ENCODE results near the gene NR2F1-AS1. TPM values are rescaled to one million over a fixed set of nuclear protein-coding genes. Genes with fewer than 3 reads are reported as not detected.

Gene NR2F1-AS1
- total RNA-seq, 1 donor from 2014 or later: 6.9 TPM

- no peaks in the 10 kb centered on the region for H3K4me1 Mint-ChIP-seq (ENCODE audit: low read depth, unreplicated experiment)
- no peak for TF ChIP-seq CTCF (IDR thresholded peaks at IDR 0.05; ENCODE audit: insufficient read depth, low read depth, low read length)
- no peak for TF ChIP-seq EZH2 (IDR thresholded peaks at IDR 0.05; ENCODE audit: insufficient read depth, low read length)
- H3K27ac Mint-ChIP-seq (ENCODE audit: unreplicated experiment): no peak overlapping the region
- no peak for FAIRE-seq
- no peak for DNase-seq (ENCODE audit: low read depth)
- H3K4me2 ChIP-seq (ENCODE audit: low read length): no peak overlapping the region
- no peaks in the 10 kb centered on the region for H3K27me3 ChIP-seq (ENCODE audit: insufficient read depth, low read length)
- no peak overlapping the region for H3K27ac ChIP-seq (ENCODE audit: low read depth, low read length)
- peaks cover 52% of the 10 kb centered on the region for H3K4me1 ChIP-seq (ENCODE audit: insufficient read depth, low read length)
- peaks cover 54% of the 10 kb centered on the region for H3K27me3 Mint-ChIP-seq (ENCODE audit: low read depth, unreplicated experiment)
- H3K36me3 ChIP-seq (ENCODE audit: insufficient read depth, low read length): peaks cover 7% of the 10 kb centered on the region
- no peaks in the 10 kb centered on the region for H3K9me3 ChIP-seq (ENCODE audit: insufficient read depth, low read depth, low read length)
- no peak overlapping the region for H2AFZ ChIP-seq (ENCODE audit: low read depth, low read length)
- no peak overlapping the region for H3K4me3 ChIP-seq (ENCODE audit: insufficient read depth, low read depth, low read length)
- peaks cover 12% of the 10 kb centered on the region for H3K36me3 Mint-ChIP-seq (ENCODE audit: low read depth, unreplicated experiment)
- peaks cover 31% of the 10 kb centered on the region for H3K9me3 Mint-ChIP-seq (ENCODE audit: unreplicated experiment)
- no peak overlapping the region for H3K9ac ChIP-seq (ENCODE audit: low read length)
- no peak overlapping the region for H3K4me3 Mint-ChIP-seq (ENCODE audit: unreplicated experiment)
- H4K20me1 ChIP-seq (ENCODE audit: insufficient read depth, low read length): peaks cover 13% of the 10 kb centered on the region
- H3K79me2 ChIP-seq (ENCODE audit: insufficient read depth, low read length): peaks cover 44% of the 10 kb centered on the region
Measured at GRCh38 chr5:93596310-93596675, 15.3 kb upstream of the NR2F1-AS1 start.

GRCh38 chr5:93595420-93596147, 14.6 kb upstream of the NR2F1-AS1 start:
- Histone ChIP-seq H2AFZ (ENCODE audit: low read depth, low read length) (no peak overlapping the region), H3K4me3 (ENCODE audit: insufficient read depth, low read depth, low read length) (no peak overlapping the region), H3K79me2 (ENCODE audit: insufficient read depth, low read length) (peaks cover 51% of the 10 kb centered on the region), H4K20me1 (ENCODE audit: insufficient read depth, low read length) (peaks cover 20% of the 10 kb centered on the region), H3K9ac (ENCODE audit: low read length) (peak overlapping the region; percentile 50), H3K9me3 (ENCODE audit: insufficient read depth, low read depth, low read length) (no peaks in the 10 kb centered on the region), H3K4me1 (ENCODE audit: insufficient read depth, low read length) (peaks cover 52% of the 10 kb centered on the region), H3K27me3 (ENCODE audit: insufficient read depth, low read length) (no peaks in the 10 kb centered on the region), H3K4me2 (ENCODE audit: low read length) (peak overlapping the region; percentile 59), H3K36me3 (ENCODE audit: insufficient read depth, low read length) (peaks cover 14% of the 10 kb centered on the region), H3K27ac (ENCODE audit: low read depth, low read length) (peak overlapping the region; percentile 37)
- TF ChIP-seq EZH2 (IDR thresholded peaks at IDR 0.05; ENCODE audit: insufficient read depth, low read length): no peak
- no peak for TF ChIP-seq CTCF (IDR thresholded peaks at IDR 0.05; ENCODE audit: insufficient read depth, low read depth, low read length)
- H3K9me3 Mint-ChIP-seq (ENCODE audit: unreplicated experiment): peaks cover 31% of the 10 kb centered on the region
- no peak overlapping the region for H3K4me3 Mint-ChIP-seq (ENCODE audit: unreplicated experiment)
- H3K27me3 Mint-ChIP-seq (ENCODE audit: low read depth, unreplicated experiment): peaks cover 61% of the 10 kb centered on the region
- H3K36me3 Mint-ChIP-seq (ENCODE audit: low read depth, unreplicated experiment): peaks cover 12% of the 10 kb centered on the region
- no peak overlapping the region for H3K27ac Mint-ChIP-seq (ENCODE audit: unreplicated experiment)
- DNase-seq (ENCODE audit: low read depth): no peak
- no peaks in the 10 kb centered on the region for H3K4me1 Mint-ChIP-seq (ENCODE audit: low read depth, unreplicated experiment)
- no peak for FAIRE-seq
